Tibial artery (tissue), 4 donors: ENCODE results near the gene NHLRC1.
A peak's percentile ranks its signal among the peaks of the same experiment; 100 is the strongest.

Source experiments
- DNase-seq, 2 donors: peaks; one replicate each; pipeline ENCODE4 v3.0.0-alpha.2; 2019
- H3K27ac ChIP-seq, 2 donors: fragments of 200-600 bp; sonication (generic) in 1 of 2; 1 replicate in 1 of 2; 2 replicates in 1 of 2; pipeline ENCODE4 v1.5.1; 2018 to 2019; ENCODE audit warnings: mild to moderate bottlenecking in 1 of 2
- H3K27me3 ChIP-seq, 2 donors: fragments of 200-600 bp; sonication (generic) in 1 of 2; one replicate each; pipeline versions ENCODE4 v1.5.1 to v1.6.0; 2016 to 2019
- H3K36me3 ChIP-seq, 3 donors: fragments of 200-600 bp; sonication (generic) in 2 of 3; one replicate each; pipeline ENCODE4 v1.5.1; 2016 to 2019; ENCODE audit warnings: mild to moderate bottlenecking in 2 of 3
- H3K4me1 ChIP-seq, 4 donors: fragments of 200-600 bp; sonication (generic) in 2 of 4; 1 replicate in 3 of 4; 2 replicates in 1 of 4; pipeline ENCODE4 v1.5.1; 2016 to 2019
- H3K4me3 ChIP-seq, 2 donors: fragments of 200-600 bp; sonication (generic) in 1 of 2; 1 replicate in 1 of 2; 2 replicates in 1 of 2; pipeline ENCODE4 v1.5.1; 2018 to 2019; ENCODE audit warnings: mild to moderate bottlenecking in 2 of 2
- H3K9me3 ChIP-seq, 3 donors: fragments of 200-600 bp; sonication (generic) in 1 of 3; one replicate each; pipeline ENCODE4 v1.5.1; 2016 to 2019
- intact Hi-C: fragments of 100-400 bp; cut with DNase I; formaldehyde crosslinking; loops from one replicate; pipeline ENCODE4 v1.15.0; 2023; ENCODE audit warnings: low total_unique reads
- TF ChIP-seq, protein P1 (sequence below), 2 experiments: fragments of 200-600 bp in 1 of 2; fragments of 450-650 bp in 1 of 2; IDR thresholded peaks; one replicate each; pipeline ENCODE4 v1.5.1; 2017 to 2019; ENCODE audit warnings: antibody characterized with exemption in 2 of 2, mild to moderate bottlenecking in 1 of 2, moderate library complexity in 1 of 2

The NHLRC1 gene

DNA sequence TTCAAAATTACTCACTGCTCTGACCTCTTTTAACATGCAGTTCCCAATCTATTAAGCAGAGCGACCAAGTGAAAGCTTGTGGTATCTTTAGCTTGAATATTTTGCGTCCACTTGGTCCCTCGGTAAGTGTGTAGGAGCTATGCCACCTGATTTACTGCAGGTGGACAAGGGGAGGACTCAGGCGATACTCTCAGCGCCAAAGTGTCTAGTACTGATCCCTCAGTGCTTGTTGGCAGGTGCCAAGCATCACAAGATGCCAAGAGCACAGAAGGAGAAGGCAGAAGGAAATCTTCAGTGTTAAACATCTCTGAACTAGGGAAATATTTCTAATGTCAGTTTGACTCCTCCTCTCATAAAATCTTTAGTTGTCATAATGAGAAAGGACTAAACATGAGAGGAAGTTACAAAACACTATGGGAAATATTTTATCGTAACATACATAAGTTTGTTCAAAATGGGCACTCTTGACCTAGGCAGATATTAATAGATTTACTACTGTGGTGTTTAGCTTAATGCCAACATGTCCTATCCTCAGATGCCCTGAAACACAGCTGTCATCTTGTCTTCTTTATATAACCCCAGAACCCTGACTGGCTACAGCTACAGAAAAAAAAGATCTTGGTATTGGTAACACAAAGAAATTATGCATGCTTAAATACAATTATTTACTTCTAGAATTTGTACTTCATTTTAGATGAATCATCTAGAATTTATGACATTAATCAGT is 19.5 kb downstream of the NHLRC1 start:
- H3K27me3 ChIP-seq = no peaks in the 10 kb centered on the region
- intact Hi-C loops = no loop called here
- no peak for DNase-seq
- TF ChIP-seq, protein P1, sequence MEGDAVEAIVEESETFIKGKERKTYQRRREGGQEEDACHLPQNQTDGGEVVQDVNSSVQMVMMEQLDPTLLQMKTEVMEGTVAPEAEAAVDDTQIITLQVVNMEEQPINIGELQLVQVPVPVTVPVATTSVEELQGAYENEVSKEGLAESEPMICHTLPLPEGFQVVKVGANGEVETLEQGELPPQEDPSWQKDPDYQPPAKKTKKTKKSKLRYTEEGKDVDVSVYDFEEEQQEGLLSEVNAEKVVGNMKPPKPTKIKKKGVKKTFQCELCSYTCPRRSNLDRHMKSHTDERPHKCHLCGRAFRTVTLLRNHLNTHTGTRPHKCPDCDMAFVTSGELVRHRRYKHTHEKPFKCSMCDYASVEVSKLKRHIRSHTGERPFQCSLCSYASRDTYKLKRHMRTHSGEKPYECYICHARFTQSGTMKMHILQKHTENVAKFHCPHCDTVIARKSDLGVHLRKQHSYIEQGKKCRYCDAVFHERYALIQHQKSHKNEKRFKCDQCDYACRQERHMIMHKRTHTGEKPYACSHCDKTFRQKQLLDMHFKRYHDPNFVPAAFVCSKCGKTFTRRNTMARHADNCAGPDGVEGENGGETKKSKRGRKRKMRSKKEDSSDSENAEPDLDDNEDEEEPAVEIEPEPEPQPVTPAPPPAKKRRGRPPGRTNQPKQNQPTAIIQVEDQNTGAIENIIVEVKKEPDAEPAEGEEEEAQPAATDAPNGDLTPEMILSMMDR (IDR thresholded peaks at IDR 0.05) = no peak
- H3K4me3 ChIP-seq = peak overlapping the region in 1 of 2 donors; percentile 8
- H3K36me3 ChIP-seq = no peaks in the 10 kb centered on the region
- H3K27ac ChIP-seq = peak overlapping the region; percentile 45 to 56
- H3K4me1 ChIP-seq = peaks cover 0 to 25% (median 5%) of the 10 kb centered on the region in 4 donors
- H3K9me3 ChIP-seq = peaks cover 0 to 7% (median 0%) of the 10 kb centered on the region in 3 donors

DNA sequence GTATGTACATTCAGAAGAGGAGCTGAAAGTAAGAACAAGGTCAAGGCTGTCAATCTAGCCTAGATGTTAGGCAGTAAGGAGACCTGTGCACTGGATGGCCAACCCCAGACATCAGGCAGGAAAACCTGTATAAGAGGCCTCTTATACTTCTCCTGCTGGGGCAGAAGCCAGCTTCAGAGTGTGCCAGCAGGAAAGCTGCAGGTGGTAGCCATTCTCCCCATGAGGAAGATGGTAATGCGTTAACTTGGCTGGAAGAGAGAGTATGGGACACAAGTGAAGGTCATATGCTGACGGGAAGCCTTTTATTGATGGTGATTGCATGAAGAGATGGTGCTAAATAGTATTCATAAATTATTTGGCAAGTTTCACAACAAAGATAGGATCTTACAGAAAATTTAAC is 20.6 kb downstream of the NHLRC1 start:
- Histone ChIP-seq H3K4me1 (peaks cover 0 to 25% (median 5%) of the 10 kb centered on the region in 4 donors), H3K27me3 (no peaks in the 10 kb centered on the region), H3K36me3 (no peaks in the 10 kb centered on the region), H3K9me3 (no peaks in the 10 kb centered on the region), H3K4me3 (no peak overlapping the region), H3K27ac (peak overlapping the region; percentile 45 to 56)
- TF ChIP-seq, protein P1 (IDR thresholded peaks at IDR 0.05) = no peak
- no peak for DNase-seq
- intact Hi-C loops = no loop called here

- no peaks in the 10 kb centered on the region for H3K9me3 ChIP-seq
- H3K27ac ChIP-seq = no peak overlapping the region
- no peak for DNase-seq
- TF ChIP-seq, protein P1 (IDR thresholded peaks at IDR 0.05) = no peak
- H3K36me3 ChIP-seq = no peaks in the 10 kb centered on the region
- no peak overlapping the region for H3K4me3 ChIP-seq
- no peaks in the 10 kb centered on the region for H3K27me3 ChIP-seq
- H3K4me1 ChIP-seq = peaks cover 0 to 25% (median 5%) of the 10 kb centered on the region in 4 donors
- intact Hi-C loops = no loop called here
These were observed 21.2 kb downstream of the NHLRC1 start for GRCh38 chr6:18101271-18101670.

- TF ChIP-seq, protein P1 (IDR thresholded peaks at IDR 0.05) = no peak
- Histone ChIP-seq H3K9me3 (no peaks in the 10 kb centered on the region), H3K27me3 (no peaks in the 10 kb centered on the region), H3K36me3 (no peaks in the 10 kb centered on the region), H3K4me3 (no peak overlapping the region), H3K27ac (no peak overlapping the region), H3K4me1 (peaks cover 0 to 25% (median 5%) of the 10 kb centered on the region in 4 donors)
- no peak for DNase-seq
- intact Hi-C loops = no loop called here
These were observed 22.2 kb downstream of the NHLRC1 start for GRCh38 chr6:18100296-18100695.

DNA sequence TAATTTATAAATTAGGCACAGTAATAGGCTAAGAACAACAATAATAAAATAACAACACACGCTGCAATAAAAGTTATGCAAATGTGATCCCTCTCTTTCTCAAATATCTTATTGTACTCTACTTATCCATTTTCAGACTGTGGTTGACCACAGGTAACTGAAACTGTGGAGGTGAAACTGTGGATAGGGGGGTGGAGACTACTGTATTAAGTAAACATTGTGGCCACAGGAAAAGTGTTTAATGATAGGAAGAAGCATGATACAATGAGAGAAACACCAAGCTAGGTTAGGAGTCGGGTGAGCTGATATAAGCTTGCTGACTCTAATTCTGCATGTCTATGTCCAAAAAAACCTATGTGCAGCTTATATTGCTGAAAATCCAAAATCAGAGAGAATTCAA is 23.0 kb downstream of the NHLRC1 start:
- intact Hi-C loops = no loop called here
- Histone ChIP-seq H3K27me3 (no peaks in the 10 kb centered on the region), H3K4me3 (no peak overlapping the region), H3K4me1 (peaks cover 0 to 25% (median 5%) of the 10 kb centered on the region in 4 donors), H3K36me3 (no peaks in the 10 kb centered on the region), H3K9me3 (no peaks in the 10 kb centered on the region), H3K27ac (no peak overlapping the region)
- no peak for DNase-seq
- TF ChIP-seq, protein P1 (IDR thresholded peaks at IDR 0.05) = no peak
